NT2/D1 (cell line): ENCODE data around the gene UBE2Q2.
"Not testable (repeated sequence)": the region's sequence is repeated elsewhere in the genome, so short reads cannot be mapped to it uniquely, and the experiment has no call there.

Experiments used
- DNase-seq: peaks from one replicate; pipeline ENCODE4 v3.0.0-alpha.2; 2011; ENCODE audit warnings: low read depth, low spot score
- H3K27me3 ChIP-seq: 2 replicates; pipeline ENCODE4 v1.6.0; 2011; ENCODE audit warnings: mild to moderate bottlenecking; ENCODE audit not compliant: insufficient read length, insufficient read depth
- H3K36me3 ChIP-seq: 2 replicates; pipeline ENCODE4 v1.6.1; 2011; ENCODE audit warnings: mild to moderate bottlenecking, low read length, mixed read lengths; ENCODE audit not compliant: insufficient read depth, insufficient read length
- H3K4me1 ChIP-seq: 2 replicates; pipeline ENCODE4 v1.5.1; 2011; ENCODE audit not compliant: insufficient read depth, insufficient read length
- H3K4me3 ChIP-seq: 2 replicates; pipeline ENCODE4 v1.5.1; 2011; ENCODE audit warnings: low read depth; ENCODE audit not compliant: insufficient read length
- H3K9ac ChIP-seq: 2 replicates; pipeline ENCODE4 v1.6.0; 2011; ENCODE audit warnings: low read depth; ENCODE audit not compliant: insufficient read length
- H3K9me3 ChIP-seq: 2 replicates; pipeline ENCODE4 v1.5.1; 2011; ENCODE audit warnings: mild to moderate bottlenecking, low read length; ENCODE audit not compliant: insufficient read depth
- SUZ12 ChIP-seq: IDR thresholded peaks from 2 replicates; pipeline ENCODE4 v1.6.1; 2011; ENCODE audit not compliant: insufficient read length, insufficient read depth; ENCODE audit errors: extremely low read depth
- YY1 ChIP-seq: IDR thresholded peaks from 2 replicates; pipeline ENCODE4 v1.6.1; 2011; ENCODE audit not compliant: insufficient read length, insufficient read depth
- ZNF274 ChIP-seq: IDR thresholded peaks from 2 replicates; pipeline ENCODE4 v1.6.1; 2011; ENCODE audit warnings: mild to moderate bottlenecking, low read depth, low read length

Gene UBE2Q2

GRCh38 chr15:75869446-75869845 is 26.2 kb downstream of the UBE2Q2 start:
- TF ChIP-seq ZNF274 (no peak), SUZ12 (no peak), YY1 (no peak)
- Histone ChIP-seq H3K4me3 (no peak overlapping the region), H3K27me3 (no peaks in the 10 kb centered on the region), H3K4me1 (no peaks in the 10 kb centered on the region), H3K9ac (no peak overlapping the region), H3K36me3 (peaks cover 20% of the 10 kb centered on the region), H3K9me3 (no peaks in the 10 kb centered on the region)
- peak; percentile 28 for DNase-seq

- H3K4me3 ChIP-seq, H3K27me3 ChIP-seq, H3K9ac ChIP-seq, H3K4me1 ChIP-seq, H3K9me3 ChIP-seq, DNase-seq: not testable (repeated sequence)
- H3K36me3 ChIP-seq: peaks cover 36% of the 10 kb centered on the region
Measured at GRCh38 chr15:75871589-75871988, 28.3 kb downstream of the UBE2Q2 start.

GRCh38 chr15:75872403-75872990 is 29.2 kb downstream of the UBE2Q2 start:
- Histone ChIP-seq H3K4me1 (no peaks in the 10 kb centered on the region), H3K9ac (no peak overlapping the region), H3K27me3 (no peaks in the 10 kb centered on the region), H3K9me3 (no peaks in the 10 kb centered on the region), H3K4me3 (no peak overlapping the region), H3K36me3 (peaks cover 41% of the 10 kb centered on the region)
- no peak for DNase-seq
- TF ChIP-seq ZNF274: no peak
- TF ChIP-seq YY1: no peak
- no peak for TF ChIP-seq SUZ12

GRCh38 chr15:75884041-75884440 is 40.8 kb downstream of the UBE2Q2 start:
- Histone ChIP-seq H3K9me3 (no peaks in the 10 kb centered on the region), H3K36me3 (peaks cover 44% of the 10 kb centered on the region), H3K9ac (no peak overlapping the region), H3K27me3 (no peaks in the 10 kb centered on the region), H3K4me1 (no peaks in the 10 kb centered on the region), H3K4me3 (no peak overlapping the region)
- no peak for DNase-seq
- TF ChIP-seq SUZ12 (no peak), ZNF274 (no peak), YY1 (no peak)

GRCh38 chr15:75887178-75887577 is 43.9 kb downstream of the UBE2Q2 start:
- no peak overlapping the region for H3K9ac ChIP-seq
- TF ChIP-seq ZNF274: no peak
- TF ChIP-seq SUZ12: no peak
- TF ChIP-seq YY1: no peak
- peaks cover 27% of the 10 kb centered on the region for H3K36me3 ChIP-seq
- no peaks in the 10 kb centered on the region for H3K4me1 ChIP-seq
- H3K9me3 ChIP-seq: no peaks in the 10 kb centered on the region
- no peak for DNase-seq
- H3K27me3 ChIP-seq: no peaks in the 10 kb centered on the region
- H3K4me3 ChIP-seq: no peak overlapping the region

- DNase-seq: no peak
- H3K36me3 ChIP-seq: peaks cover 17% of the 10 kb centered on the region
- H3K9ac ChIP-seq: no peak overlapping the region
Measured at GRCh38 chr15:75891895-75892294, 48.6 kb downstream of the UBE2Q2 start.

GRCh38 chr15:75895731-75896130 is 52.5 kb downstream of the UBE2Q2 start:
- no peak for DNase-seq
- Histone ChIP-seq H3K9ac (no peak overlapping the region), H3K36me3 (peaks cover 14% of the 10 kb centered on the region)

More at GRCh38 chr15:75891895-75892294, 48.6 kb downstream of the UBE2Q2 start:
- no peak overlapping the region for H3K4me3 ChIP-seq
- H3K9me3 ChIP-seq: no peaks in the 10 kb centered on the region
- TF ChIP-seq YY1: no peak
- TF ChIP-seq ZNF274: no peak
- TF ChIP-seq SUZ12: no peak
- H3K27me3 ChIP-seq: no peaks in the 10 kb centered on the region
- H3K4me1 ChIP-seq: no peaks in the 10 kb centered on the region

More at GRCh38 chr15:75895731-75896130, 52.5 kb downstream of the UBE2Q2 start:
- TF ChIP-seq SUZ12 (no peak), ZNF274 (no peak), YY1 (no peak)
- no peak overlapping the region for H3K4me3 ChIP-seq
- no peaks in the 10 kb centered on the region for H3K9me3 ChIP-seq
- no peaks in the 10 kb centered on the region for H3K4me1 ChIP-seq
- H3K27me3 ChIP-seq: no peaks in the 10 kb centered on the region
